Measurements from ENCODE around the gene ANGPTL2.
A peak's percentile ranks its signal among the peaks of the same experiment; 100 is the strongest.

The ANGPTL2 gene

GRCh38 chr9:127092041-127092608 lies 30.3 kb downstream of the ANGPTL2 start:
- DNase-seq: no peak

DNA sequence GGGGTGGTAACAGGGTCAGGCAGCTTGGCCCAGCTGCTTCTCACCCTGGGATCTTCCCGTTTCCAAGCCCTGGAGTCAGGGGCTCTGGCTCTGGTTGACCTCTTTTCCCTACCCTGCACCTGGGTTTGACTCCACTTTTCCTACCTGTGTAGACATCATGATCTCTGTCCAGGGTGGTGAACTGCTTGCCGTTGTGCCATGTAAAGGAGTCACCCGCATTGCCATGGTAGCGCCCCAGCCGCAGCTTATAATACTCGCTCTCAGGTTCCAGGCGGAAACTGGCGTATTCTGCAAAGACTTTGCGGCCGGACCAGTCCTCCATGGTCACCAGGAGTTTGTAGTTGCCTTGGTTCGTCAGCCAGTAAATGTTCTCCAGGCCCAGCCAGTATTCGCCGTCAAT lies 30.9 kb downstream of the ANGPTL2 start:
- no peak for DNase-seq

DNA sequence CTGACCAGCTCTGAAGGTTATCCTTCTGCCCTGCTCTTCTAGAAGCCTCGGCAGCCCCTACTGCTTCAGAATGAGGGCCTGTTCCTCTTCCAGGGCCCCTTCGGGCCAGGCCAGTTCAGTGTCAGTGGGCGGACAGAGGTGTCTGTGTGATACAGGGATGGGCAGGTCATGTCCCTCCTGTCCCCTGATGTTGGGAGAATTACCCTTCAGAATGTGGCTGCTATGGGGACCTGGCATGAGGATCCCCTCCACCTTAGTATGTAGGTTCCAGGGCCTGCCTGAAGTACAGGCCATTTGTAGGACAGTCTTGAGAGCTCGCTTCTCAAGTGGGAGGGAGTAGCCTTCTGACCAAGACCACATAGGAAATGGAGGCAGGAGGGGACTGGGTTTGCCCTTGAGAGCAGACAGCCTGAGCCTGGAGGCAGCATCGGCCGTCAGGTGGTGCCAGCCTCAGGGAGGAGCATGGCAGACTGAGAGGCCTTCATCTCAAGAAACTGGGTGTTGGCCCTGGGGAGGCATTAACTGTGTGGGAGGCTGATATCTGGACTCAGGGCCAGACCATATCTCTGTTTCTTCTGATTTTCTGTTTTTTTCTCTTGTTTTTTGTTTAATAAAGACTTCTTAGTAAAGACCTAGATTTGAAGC lies 32.0 kb downstream of the ANGPTL2 start:
- DNase-seq: no peak

DNA sequence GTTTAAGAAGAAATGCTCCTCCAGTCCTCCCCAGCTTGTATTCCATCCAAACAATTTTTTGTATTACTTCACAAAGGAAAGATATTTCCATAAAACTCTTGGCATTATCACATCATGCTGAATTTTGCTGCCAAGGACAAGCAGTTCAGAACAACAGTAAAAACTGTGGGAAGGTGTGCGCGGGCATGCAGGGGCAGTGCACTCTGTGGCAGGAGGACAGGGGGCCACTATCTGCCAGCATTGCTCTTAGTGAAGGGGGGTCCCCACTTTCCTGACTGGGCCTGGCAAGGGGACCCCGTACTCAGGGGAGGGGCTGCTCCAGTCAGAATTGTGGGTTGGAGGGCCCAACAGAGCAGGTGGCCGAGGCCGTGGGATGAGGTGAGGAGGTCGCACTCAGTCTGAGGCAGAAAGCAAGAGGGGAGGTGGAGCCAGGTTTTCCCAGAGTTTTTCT lies 32.8 kb downstream of the ANGPTL2 start:
- DNase-seq: no peak

- no peak for DNase-seq
These were observed 33.5 kb downstream of the ANGPTL2 start for GRCh38 chr9:127088724-127089615.

GRCh38 chr9:127087836-127088235 lies 34.6 kb downstream of the ANGPTL2 start:
- no peak for DNase-seq

DNA sequence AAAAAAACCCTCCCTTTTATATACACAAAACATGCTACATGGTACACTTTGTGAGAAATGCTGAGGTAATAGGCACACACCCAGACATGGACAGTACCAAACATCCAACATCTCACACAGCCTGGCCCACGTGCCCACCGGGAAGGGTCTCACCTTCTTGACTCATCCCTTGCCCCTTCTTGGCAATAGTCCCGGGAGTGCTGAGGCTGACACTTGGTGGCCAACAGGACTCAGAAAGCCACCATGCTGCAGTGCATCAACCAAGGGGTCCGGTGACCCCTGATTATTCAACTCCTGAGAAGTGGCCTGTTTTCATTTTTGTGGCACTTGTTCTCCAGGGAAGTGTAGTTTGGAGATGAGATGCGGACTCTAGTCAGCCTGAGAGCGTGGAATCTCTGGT lies 35.0 kb downstream of the ANGPTL2 start:
- no peak for DNase-seq

- DNase-seq: no peak
These were observed 35.7 kb downstream of the ANGPTL2 start for GRCh38 chr9:127086771-127087170.

DNA sequence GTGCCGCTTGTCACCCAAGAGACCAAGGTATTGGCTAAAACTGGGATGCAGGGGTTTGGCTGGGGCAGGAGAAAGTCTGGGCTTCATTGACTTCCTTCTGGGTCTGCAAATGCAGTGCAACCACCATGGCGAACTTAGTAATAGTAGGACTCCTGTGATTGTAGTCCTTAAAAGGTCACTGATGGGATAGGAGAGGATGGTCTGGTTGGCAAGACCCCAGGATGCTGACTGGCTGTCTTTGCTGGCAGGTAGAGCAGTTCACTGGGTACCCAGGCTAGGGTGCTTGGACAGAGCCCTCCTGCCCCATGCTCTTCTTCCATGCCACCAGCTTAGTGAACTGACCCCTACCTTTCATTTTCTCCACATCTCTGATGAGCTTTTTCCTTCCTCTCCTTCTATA lies 37.2 kb downstream of the ANGPTL2 start:
- no peak for DNase-seq

- DNase-seq: no peak
These were observed 38.1 kb downstream of the ANGPTL2 start for GRCh38 chr9:127084076-127085039.

DNA sequence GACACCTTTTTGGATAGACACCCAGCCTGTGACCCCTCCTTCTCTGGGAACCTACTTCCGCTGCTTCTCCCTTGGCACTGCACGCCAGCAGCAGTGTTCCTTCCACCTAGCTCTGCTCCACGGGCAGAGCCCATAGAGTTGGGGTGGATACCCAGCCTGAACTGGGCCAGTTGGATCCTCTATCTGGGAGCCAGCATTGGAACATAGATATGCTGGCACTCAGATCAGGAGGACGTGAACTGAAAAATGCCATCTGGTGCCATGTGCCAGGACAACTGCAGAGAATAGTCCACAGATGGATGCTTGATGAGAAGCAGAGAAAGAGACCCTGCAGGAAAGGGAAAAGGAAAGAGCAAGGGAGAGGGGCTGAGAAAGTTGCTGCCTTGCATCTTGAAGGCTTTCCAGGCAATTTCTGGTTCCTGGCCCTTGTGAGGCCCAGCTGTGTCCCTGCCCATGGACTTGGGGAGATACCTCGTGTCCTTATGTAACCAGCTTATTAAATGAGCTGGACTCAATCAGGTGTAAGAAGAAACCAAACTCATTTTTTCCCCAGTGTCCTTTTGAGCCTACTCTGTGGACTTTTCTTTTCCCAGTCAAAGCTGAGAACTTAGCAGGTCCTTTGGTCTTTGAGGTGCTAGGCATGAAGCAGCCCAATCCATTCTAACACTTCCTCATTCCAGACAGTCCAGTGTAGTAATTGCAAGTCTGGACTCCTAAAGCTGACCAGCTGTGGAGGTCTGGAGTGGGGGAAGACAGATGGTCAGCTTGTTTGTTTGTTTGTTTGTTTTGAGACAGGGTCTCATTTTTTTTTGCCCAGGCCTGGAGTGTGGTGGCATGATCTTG lies 39.1 kb downstream of the ANGPTL2 start:
- peak; percentile 16 for DNase-seq

DNA sequence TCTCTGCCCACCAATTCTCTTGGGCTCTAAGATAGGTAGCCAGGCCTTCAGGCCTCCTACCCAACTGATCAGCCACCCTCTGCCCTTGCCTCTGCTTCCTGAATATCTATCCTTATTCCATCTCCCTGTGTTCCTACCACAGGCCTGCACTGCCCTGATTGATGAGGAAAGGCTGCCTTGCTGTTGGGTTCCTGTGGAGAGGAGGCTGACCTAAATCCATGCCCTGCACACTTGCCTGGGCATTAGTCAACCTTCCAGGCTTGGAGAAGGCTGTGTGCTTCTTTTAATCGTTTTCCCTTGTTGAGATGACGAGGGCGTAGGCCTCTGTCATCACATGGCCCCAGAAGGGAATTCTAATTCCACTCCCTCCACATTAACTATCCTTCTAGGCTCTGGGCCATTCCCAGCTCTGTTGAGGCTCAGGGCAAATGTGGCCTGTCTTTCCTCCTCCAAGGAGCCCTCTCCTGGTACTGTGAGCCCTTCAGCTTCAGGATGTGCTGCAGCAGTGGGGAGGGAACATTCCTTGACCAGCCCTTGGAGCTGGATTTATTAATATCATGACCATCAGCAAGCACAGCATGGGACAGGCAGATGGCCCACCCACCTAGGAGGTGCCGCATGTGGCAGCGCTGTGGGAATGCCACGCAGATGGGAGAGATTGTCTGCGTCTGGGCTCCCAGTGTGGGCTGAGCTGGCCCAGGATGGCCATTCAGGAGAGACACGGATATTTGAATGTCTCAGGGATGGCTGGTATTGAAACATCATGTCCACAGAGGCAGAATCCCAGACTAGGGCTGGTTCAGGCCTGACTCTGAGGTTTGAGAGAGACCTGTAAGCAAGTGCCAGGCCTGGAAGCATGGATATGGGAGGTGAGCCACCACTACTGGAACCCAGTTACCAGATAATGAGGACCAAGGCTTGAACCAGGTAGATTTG lies 40.9 kb downstream of the ANGPTL2 start:
- no peak for DNase-seq

DNA sequence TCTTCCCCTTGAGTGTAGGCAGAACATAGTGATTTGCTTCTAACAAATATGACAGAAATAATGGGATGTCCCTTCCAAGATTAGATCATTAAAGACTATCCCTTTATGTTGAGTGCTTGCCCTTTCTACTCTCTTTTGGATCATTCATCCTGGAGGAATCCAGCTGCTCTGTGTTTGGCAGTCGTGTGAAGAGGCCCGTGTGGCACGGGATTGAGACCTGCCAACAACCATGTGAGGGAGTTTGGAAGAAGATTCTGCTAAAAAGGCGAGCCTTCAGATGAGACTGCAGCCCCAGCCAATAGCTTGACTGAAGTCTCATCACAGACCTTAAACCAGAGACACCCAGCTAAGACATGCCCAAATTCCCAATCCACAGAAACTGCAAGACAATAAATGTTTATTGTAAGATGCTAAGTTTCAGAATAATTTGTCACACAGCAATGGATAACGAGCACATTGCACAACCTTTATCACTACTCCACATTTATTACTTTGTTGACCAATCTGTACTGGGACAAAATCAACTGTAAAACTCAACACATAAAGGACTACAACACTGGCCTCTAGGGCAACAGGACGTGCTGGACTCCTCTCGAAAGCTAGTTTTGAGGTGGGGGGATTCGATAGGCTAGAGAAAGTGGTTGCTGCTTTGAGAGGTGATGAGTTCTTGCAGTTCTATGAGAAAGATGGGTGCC lies 42.8 kb downstream of the ANGPTL2 start:
- DNase-seq: no peak

DNA sequence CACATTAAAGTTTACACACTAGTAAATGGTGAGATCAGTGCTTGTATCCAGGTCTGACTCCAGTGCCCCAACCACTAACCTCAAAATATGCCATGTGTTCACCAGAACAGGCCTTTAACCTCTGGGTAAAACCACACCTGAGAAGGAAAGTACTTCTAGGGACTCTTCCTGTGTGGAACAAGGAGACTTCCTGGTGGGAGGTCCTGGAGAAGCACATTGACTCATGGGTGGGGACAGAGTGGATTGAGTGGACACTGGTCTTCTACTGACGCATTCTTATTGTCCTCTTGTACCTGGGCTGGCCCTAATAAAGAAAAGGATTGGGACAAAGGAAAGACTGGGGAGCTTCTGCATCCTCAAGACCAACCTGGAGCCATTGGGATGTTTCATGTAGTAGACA lies 43.4 kb downstream of the ANGPTL2 start:
- DNase-seq: no peak

DNA sequence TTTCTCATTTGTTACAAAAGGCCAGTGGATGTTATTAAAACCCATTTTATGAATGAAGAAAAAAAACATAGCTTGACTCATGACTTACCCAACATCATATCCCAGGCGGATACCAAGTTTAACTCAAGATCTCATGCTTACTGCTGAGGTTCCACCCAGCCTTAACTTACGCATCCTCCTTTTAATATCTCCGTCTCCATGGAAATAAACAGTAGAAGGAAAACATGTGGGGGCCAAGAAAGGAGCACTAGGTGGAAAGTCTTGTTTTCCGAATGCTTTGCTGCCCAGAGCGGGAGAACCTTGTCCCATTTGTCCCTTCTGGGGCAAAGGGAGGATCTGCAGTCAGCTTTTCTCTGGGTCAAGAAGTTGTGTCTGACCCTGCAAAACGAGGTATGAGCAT lies 44.1 kb downstream of the ANGPTL2 start:
- DNase-seq: no peak

GRCh38 chr9:127077644-127077946 lies 44.8 kb downstream of the ANGPTL2 start:
- DNase-seq: no peak

- DNase-seq: no peak
These were observed 45.4 kb downstream of the ANGPTL2 start for GRCh38 chr9:127076860-127077643.

DNA sequence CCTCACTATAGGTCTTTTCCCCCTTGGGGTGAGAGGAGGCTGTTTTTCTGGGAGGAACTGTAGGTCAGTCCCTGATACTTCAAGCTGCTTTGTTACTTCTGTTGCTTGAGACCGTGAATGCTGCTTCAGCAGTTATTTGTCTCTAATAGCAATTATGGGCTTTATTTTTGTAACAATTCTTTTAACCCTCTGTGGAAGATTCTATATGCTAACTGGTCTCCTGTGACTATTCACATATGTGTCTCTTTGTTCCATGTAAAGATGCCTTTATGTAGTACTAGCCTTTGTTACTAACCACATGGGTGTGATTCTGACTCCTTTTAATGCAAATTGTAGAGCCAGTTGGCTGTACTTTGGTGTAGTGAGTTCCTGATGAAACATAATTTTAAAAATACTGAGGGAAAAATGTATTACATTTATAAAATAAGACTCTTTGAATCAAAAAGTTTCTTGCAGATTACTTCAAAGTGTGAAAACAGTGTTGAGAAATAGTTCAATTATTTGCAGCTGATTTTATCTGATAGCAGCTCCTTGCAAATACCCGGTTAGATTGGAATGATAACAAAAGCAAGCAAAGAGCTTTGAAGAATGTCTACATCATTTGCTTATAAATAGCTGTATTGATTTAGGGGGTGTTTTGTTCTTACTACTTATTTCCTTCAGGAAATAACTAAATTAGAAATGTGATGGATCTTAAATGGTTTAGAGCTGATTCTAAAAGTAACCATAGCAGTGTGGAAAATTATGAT lies 46.6 kb downstream of the ANGPTL2 start:
- no peak for DNase-seq

All from DMS 273 treated with DMSO at 0.1 percent for 48 hours (cell line).